HG03159 (cell line): Measurements from ENCODE around the gene TMEM63B.

Experiments
- ATAC-seq: cut with Tn5 transposase; IDR thresholded peaks from one replicate; pipeline ENCODE4 v1.9.1; 2021; ENCODE audit warnings: mild to moderate bottlenecking, moderate library complexity; ENCODE audit not compliant: unreplicated experiment

Gene TMEM63B

GRCh38 chr6:44115866-44116265 lies 11.5 kb upstream of the TMEM63B start:
- no peak for ATAC-seq

DNA sequence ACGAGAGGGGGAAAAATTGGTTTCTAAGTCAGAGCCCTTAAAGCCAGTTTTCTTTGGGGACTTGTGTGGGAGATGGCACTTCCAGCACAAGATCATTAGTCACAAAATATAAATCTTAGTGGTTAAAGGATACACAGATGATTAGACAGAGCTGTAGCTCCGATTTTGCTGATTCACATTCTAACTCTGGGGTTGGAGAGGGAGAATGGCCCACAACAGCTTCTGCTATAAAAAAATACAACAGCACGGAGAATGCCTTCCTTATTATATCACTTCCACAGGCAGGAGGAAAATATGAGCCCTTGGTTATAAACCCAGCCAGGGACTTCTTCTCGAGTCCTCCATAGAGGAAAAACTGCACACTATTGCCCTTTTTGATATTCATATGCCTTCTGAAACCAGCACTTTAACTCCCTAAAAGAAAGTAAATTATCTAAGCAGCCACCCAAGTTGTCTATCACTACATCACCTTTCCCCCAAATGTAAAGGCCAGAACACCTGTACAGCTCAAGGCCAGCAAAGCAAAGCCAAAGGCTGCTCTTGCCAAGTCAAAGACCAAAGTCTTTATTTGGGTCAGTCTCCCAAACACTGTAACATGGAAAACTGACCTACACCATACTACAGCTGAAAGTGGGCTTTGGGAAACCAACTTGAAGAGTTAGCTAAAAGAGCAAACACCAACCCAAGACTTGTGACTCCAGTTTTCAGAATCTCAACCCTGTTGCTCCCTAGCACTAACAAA lies 10.5 kb upstream of the TMEM63B start:
- no peak for ATAC-seq

- no peak for ATAC-seq
These were observed 9.8 kb upstream of the TMEM63B start for GRCh38 chr6:44117397-44118128.

- ATAC-seq: no peak
These were observed 7.6 kb upstream of the TMEM63B start for GRCh38 chr6:44119704-44120262.

GRCh38 chr6:44120692-44121443 lies 6.5 kb upstream of the TMEM63B start:
- ATAC-seq: no peak

- ATAC-seq: no peak
These were observed 4.6 kb upstream of the TMEM63B start for GRCh38 chr6:44122801-44123200.

DNA sequence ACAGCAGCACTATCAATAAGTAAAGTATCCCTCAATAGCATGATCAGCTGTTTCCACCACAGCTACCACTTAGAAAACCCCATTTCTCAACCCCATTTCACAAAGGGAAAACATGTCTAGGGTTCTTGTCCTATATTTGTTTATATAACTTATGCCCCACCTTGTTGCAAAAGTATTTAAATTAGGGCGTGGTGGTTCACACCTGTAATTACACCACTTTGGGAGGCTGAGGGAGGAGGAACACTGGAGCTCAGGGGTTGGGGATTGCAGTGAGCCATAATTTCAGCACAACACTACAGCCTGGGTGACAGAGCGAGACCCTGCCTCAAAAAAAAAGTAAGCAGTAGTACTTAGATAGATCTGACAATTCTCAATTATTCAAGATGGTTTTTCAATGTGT lies 3.8 kb upstream of the TMEM63B start:
- no peak for ATAC-seq

DNA sequence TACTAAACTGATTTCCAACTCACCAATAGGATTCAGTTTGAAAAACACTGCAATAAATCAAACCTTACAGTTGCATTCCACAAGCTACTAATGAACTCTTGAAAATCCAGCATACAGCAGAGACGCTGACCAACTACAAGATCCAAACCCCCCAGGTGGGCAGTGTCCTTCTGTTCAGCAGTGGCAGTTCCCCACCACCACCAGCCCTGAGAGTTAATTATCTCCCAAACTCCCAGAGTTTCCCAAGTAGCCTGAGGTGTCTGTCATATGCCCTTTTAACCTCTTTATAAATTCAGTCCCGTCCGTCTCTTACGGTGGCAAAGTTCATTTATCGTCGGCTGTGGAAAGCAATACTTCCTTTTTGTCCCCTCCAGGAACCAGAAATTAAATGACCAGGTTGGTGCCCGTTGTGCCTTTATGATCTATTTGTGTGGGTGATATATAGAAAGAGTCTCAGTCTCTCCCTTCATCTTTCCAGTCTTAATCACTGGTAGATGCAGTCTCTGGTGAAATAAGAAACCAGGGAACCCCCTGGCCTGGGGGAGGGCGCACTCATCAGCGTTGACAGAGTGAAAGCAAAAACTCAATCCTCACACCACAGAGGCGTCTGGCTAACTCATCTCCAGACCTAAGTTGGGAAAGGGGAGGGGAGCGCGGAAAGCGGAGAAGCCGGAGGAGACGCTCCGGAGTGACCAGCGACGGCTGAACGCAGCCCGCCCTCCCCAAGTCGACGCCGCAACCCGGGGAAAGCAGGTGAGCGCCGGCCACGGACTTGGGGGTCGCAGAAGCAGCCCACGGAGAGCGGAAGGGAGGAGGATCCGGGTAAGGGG lies 819 bp upstream of the TMEM63B start:
- ATAC-seq: peak; percentile 61

DNA sequence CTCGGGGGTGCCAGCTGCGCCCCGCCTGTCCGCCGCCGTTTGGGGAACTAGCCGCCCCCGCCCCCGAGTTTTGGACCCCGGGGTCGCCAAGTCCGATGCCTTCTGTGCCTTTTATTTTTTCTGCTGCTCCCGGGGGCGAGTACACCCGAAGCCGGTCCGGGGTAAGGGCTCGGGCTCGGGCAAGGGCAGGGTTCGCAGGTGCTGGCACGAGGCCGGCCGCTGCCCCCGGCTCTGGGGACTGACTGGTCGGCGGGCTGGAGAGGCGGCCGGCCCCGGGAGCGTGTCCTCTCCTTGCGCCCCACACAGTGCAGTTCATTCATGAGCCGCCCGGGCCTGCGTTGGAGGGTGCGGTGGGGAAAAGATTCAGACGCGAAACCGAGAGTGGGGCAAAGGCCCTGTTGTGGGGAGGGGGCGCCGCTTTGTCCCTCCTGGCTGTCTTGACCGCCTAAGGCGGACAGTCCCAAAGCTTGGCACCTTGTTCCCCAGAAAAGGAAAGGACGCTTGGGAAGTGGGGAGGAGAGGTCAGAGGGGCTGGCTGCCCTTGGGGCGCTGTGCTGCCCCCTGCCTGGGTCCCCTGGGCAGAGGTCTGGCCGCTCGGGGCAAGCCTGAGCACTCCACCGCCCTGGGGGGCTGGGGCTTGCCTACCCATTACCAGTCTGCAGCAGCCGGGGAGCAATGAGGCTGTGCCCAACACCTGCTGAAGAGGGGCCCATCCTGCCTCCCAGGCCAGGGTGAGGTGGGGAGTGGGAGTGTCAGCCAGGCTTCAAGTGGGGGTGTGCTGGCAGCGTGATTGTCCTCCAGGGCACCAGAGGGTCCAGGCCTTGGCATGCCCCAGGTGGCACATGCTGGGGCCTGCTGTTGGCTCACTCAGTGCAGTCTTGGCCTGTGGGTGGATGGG lies 915 bp downstream of the TMEM63B start:
- ATAC-seq: peak; percentile 18

GRCh38 chr6:44129841-44130322 lies 2.5 kb downstream of the TMEM63B start:
- no peak for ATAC-seq

DNA sequence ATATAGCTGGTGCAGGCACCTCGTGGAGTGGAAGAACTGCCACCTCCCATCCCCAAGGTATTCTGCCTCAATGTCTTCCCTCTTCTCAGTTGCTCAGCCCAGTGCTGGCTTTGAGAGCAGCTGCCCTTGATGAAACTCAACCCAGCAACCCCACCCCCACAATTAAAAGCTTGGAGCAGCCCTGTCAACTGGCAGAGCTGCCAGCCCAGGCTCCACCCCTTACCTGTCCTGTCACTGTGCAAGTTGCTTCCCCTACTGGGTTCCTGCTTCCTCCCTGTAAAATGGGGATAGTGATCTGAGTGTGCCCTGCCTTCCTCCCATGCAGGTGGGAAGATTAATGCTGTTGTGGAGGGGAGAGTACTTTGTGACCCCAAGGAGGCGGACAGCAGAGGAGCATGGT lies 4.5 kb downstream of the TMEM63B start:
- no peak for ATAC-seq

DNA sequence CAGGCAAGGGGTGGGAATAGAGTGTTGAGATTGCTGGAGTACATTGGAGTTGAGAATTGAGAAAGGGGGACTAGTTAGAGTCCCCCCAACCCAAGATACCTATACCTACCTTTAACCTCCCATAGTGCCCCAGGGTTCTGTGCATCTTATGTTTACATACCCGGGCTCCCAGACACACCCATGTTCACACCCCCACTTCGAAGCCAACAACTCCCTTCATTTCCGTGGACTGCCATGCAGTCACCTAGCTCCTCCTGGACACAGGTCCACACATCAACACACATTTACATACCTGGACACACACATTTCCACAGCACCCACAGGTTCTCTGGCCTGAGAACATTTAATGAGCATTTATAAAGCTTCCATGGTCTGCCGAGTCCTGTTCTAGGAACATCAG lies 5.1 kb downstream of the TMEM63B start:
- ATAC-seq: no peak

- ATAC-seq: no peak
These were observed 5.9 kb downstream of the TMEM63B start for GRCh38 chr6:44133003-44133931.

DNA sequence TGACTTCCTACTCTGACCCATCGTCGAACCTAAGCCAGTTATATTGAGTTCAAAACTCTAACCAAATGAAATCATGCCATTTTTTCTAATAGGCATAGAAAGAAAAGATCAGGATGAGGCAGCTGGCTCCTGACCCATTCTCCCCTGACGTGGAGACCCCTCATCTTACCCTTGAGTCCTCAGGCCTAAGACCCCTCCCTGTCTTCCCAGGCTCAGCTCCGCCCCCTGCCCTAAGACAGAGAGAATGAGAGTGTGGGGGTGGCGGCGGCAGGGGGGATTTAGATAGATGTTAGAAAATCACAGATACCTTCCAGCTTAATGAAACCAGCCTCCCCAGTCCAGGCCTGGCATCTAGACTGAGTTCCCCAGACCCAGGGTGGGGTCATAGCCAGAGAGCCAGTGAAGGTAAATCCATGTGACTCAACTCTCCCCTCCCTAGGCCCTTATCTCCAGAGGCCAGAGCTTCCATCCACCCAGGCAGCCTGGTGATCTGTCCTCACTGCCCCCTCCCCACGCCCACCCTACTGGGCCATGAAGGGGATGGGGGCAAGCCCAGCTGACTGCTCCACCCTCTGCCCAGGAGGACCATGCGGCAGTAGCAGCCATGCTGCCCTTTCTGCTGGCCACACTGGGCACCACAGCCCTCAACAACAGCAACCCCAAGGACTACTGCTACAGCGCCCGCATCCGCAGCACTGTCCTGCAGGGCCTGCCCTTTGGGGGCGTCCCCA lies 6.8 kb downstream of the TMEM63B start:
- no peak for ATAC-seq

DNA sequence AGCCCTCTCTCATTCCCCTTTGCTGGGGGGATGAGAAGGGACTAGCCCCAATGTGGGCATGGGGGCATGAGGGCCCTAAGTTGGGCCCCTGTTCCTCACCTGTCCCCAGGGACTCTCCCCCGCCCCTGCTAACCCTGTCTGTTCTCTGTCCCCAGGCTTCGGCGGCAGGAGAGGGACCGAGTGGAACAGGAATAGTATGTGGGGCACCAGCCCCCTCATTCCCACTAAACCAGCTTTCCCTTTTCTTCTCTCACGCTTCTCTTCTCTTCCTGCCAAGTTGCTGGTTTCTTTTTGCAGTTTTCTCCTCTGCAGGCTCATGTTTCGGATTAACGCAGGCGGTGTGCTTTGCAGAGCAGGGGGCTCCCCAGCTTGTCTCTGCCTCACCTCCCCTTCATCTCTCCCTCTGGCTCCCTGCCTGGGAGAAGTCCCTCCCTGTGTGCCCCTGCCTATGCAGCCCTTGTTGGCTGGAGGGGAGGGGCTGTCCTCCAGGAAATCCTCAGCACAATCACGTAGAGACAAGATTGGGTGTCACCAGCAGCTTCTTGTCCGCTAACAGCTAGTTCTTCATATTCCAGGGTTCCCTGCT lies 7.9 kb downstream of the TMEM63B start:
- ATAC-seq: no peak

DNA sequence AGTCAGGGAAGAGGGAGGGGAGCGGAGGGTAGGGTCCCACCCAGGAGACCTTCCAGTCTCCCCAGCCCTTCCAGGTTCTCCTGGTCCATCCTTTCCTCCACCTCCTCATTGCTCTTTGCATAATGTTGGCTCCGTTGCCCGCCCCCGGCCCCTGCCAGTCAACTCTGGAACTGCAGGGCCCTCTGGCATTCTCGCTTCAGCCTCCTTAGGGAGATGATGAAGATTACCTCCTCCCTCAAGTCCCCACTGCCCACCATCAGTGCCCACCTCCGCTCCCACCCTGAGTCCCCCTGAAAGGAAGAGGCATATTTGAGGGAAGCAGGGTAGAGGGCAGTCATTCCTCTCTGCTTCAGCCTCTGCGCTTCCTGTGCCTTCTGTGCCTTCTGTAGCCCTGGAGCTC lies 8.5 kb downstream of the TMEM63B start:
- no peak for ATAC-seq

DNA sequence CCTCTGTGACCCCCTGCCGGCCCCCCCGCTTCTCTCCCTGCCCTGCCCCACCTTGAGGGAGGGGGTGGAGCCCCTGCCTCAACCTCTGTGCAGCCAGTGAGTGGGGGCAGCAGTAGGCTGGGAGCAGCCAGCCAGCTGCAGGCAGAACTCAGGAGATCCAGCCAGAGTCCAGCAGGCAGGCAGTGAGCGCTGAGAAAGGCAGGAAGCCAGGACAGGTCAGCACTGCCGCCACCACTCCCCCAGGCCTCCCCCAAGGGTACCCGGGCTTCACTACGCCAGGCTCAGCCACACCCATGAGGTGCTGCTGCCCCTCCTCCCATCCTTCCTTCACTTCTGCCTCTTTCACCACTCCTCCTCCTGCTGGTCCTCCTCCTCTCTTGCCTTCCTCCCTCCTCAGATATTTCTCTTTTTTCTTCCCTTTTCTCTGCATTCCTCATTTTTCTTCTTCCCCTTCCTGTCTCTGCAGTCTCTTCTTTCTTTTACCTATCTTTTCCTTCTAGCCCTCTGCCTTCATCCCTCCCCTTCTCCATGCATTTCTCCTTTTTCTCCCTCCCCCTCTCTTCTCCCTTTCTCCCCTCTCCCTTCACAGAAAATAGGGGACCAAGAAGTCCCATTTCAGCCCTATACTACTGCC lies 11.5 kb downstream of the TMEM63B start:
- no peak for ATAC-seq
